Natural killer cell (primary cell): ENCODE results near the gene NCK1. TPM values are rescaled to one million over a fixed set of nuclear protein-coding genes. Genes with fewer than 3 reads are reported as not detected.

Experiments used
- ATAC-seq, 3 donors: fragments of 150-1000 bp in 2 of 3; fragments of 200-7000 bp in 1 of 3; cut with Tn5 transposase; 1 replicate in 1 of 3; 2 replicates in 2 of 3; pipeline ENCODE4 v1.10.0; 2021; ENCODE audit warnings: mild to moderate bottlenecking in 2 of 3, moderate library complexity in 2 of 3
- DNase-seq, 2 donors: peaks; one replicate each; pipeline versions ENCODE4 v3.0.0 to v3.0.0-alpha.2; 2013 to 2021; ENCODE audit warnings: mixed read lengths in 1 of 2
- H3K27ac ChIP-seq: one replicate; pipeline ENCODE4 v1.5.1; 2013; ENCODE audit warnings: mild to moderate bottlenecking, low read length
- H3K27me3 ChIP-seq: one replicate; pipeline ENCODE4 v1.6.1; 2013; ENCODE audit warnings: low read length; ENCODE audit not compliant: control insufficient read depth, insufficient read depth
- H3K36me3 ChIP-seq: one replicate; pipeline ENCODE4 v1.6.1; 2013; ENCODE audit warnings: low read length; ENCODE audit not compliant: control insufficient read depth, insufficient read depth
- H3K4me1 ChIP-seq: one replicate; pipeline ENCODE4 v1.6.1; 2013; ENCODE audit warnings: low read length; ENCODE audit not compliant: control insufficient read depth, insufficient read depth
- H3K4me3 ChIP-seq: one replicate; pipeline ENCODE4 v1.5.1; 2013; ENCODE audit warnings: low read length
- H3K9me3 ChIP-seq: one replicate; pipeline ENCODE4 v1.6.1; 2013; ENCODE audit warnings: low read length; ENCODE audit not compliant: control insufficient read depth, insufficient read depth
- H3K27ac Mint-ChIP-seq, 2 donors: one replicate each; pipeline ENCODE4 v1.8.0; 2022; ENCODE audit warnings: mild to moderate bottlenecking in 2 of 2, mixed read lengths in 2 of 2, moderate library complexity in 1 of 2
- H3K27me3 Mint-ChIP-seq, 2 donors: one replicate each; pipeline ENCODE4 v1.8.0; 2022; ENCODE audit warnings: low read depth in 2 of 2, mixed read lengths in 2 of 2
- H3K36me3 Mint-ChIP-seq: one replicate; pipeline ENCODE4 v1.8.0; 2022; ENCODE audit warnings: mixed read lengths
- H3K4me1 Mint-ChIP-seq, 2 donors: one replicate each; pipeline ENCODE4 v1.8.0; 2022; ENCODE audit warnings: mixed read lengths in 2 of 2
- H3K4me3 Mint-ChIP-seq: one replicate; pipeline ENCODE4 v1.8.0; 2022; ENCODE audit warnings: mild to moderate bottlenecking, moderate library complexity, mixed read lengths
- H3K9me3 Mint-ChIP-seq, 2 donors: one replicate each; pipeline ENCODE4 v1.8.0; 2022; ENCODE audit warnings: mixed read lengths in 2 of 2
- WGBS: methylation state at CpG from one replicate; pipeline ENCODE4 v1.1.7; 2013; ENCODE audit warnings: missing lambda C conversion rate; ENCODE audit not compliant: insufficient coverage; 5-methylcytosine and 5-hydroxymethylcytosine counted together
- intact Hi-C: fragments of 100-400 bp; cut with micrococcal nuclease; formaldehyde crosslinking; loops from one replicate; pipeline ENCODE4 v1.14.2; 2022
- total RNA-seq, 4 donors: library from RNA; stranded (reverse); fragments of 120-200 nt in 1 of 4; gene quantifications; one replicate each; pipeline versions ENCODE4 v1.2.3 to v1.2.4, GENCODE V29; 2013 to 2022
- TF ChIP-seq, protein P1 (sequence below): fragments of 200-600 bp; IDR thresholded peaks from one replicate; pipeline ENCODE4 v1.8.0; 2022; ENCODE audit warnings: antibody characterized with exemption

NCK1 gene
- total RNA-seq, 3 donors from 2014 or later (not counting 1 experiment from before 2014, with no cell fraction given), result 61.2 to 77.9 (median 69.5) TPM

DNA sequence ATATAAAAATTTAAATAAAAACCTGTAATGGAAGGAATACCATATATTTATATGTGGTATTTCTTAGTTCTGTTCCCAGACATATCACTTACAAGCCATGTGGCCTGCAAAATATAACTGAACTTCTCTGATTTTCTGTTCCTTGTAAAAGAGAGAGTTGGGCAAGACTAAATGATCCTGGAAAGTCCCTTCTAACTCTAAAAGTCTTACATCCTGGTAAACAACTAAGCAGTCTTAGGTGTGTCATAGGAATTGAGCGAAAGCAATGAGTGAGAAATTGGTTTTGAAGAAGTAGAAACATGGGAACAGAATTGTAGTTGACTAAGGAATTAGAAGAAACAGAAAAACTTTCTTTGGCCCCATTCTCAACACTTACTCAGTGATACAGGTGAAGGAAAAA lies 70.5 kb downstream of the NCK1 start:
- Mint-ChIP-seq H3K27me3 (no peaks in the 10 kb centered on the region), H3K4me3 (no peak overlapping the region), H3K4me1 (peaks cover 41 to 61% of the 10 kb centered on the region in 2 donors), H3K36me3 (peaks cover 8% of the 10 kb centered on the region), H3K27ac (peak overlapping the region; percentile 42 to 71), H3K9me3 (no peaks in the 10 kb centered on the region)
- WGBS, result no CpG with 5 or more reads among the region's 1 CpG
- peak in 1 of 2 donors; percentile 43 for DNase-seq
- peak in 1 of 3 donors; percentile 30 for ATAC-seq
- Histone ChIP-seq H3K9me3 (no peaks in the 10 kb centered on the region), H3K36me3 (peaks cover 17% of the 10 kb centered on the region), H3K27me3 (no peaks in the 10 kb centered on the region), H3K4me3 (no peak overlapping the region), H3K27ac (no peak overlapping the region), H3K4me1 (peaks cover 4% of the 10 kb centered on the region)
- TF ChIP-seq, protein P1, sequence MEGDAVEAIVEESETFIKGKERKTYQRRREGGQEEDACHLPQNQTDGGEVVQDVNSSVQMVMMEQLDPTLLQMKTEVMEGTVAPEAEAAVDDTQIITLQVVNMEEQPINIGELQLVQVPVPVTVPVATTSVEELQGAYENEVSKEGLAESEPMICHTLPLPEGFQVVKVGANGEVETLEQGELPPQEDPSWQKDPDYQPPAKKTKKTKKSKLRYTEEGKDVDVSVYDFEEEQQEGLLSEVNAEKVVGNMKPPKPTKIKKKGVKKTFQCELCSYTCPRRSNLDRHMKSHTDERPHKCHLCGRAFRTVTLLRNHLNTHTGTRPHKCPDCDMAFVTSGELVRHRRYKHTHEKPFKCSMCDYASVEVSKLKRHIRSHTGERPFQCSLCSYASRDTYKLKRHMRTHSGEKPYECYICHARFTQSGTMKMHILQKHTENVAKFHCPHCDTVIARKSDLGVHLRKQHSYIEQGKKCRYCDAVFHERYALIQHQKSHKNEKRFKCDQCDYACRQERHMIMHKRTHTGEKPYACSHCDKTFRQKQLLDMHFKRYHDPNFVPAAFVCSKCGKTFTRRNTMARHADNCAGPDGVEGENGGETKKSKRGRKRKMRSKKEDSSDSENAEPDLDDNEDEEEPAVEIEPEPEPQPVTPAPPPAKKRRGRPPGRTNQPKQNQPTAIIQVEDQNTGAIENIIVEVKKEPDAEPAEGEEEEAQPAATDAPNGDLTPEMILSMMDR, result no peak
- intact Hi-C loops, result no loop called here

DNA sequence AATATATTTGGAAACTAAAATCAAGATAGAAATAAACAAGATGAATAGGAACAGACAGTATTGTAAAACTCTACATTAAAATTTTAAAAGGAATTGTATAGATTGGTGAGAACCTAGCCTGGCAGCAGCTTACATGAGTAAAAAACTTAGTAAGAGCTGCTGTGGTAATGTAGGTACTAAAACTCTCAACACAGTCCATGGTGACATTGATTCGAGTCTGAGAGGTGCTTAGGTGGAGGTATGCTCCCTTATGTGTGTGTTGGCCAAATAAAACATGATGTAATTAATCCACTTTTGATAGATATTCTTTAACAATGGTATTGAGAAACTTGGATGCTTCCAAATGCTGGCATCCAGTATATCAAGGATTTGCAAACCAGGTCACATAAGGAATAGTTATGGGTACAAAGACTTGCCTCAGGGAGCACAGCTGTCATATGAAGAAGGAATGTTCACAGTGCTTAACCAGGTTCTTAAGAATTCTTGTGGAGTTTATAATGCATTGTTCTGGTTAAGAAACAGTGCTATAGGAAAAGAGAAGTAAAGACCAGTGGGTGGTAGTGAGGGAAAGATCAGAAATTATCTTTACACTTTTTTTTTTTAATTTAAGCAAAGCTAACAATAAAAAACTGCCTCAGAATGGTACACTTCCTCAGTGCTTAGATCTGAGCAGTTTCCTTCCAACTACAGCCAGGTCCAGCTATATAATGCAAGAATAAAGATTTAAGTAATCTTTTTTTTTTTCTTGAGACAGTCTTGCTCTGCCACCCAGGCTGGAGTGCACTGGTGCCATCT lies 71.2 kb downstream of the NCK1 start:
- Histone ChIP-seq H3K9me3 (no peaks in the 10 kb centered on the region), H3K27me3 (no peaks in the 10 kb centered on the region), H3K4me3 (no peak overlapping the region), H3K27ac (no peak overlapping the region), H3K4me1 (peaks cover 4% of the 10 kb centered on the region), H3K36me3 (peaks cover 15% of the 10 kb centered on the region)
- H3K4me3 Mint-ChIP-seq, result no peak overlapping the region
- DNase-seq (no peak), ATAC-seq (peak in 1 of 3 donors; percentile 25)
- H3K36me3 Mint-ChIP-seq, result peaks cover 8% of the 10 kb centered on the region
- no peaks in the 10 kb centered on the region for H3K27me3 Mint-ChIP-seq
- peaks cover 41 to 62% of the 10 kb centered on the region in 2 donors for H3K4me1 Mint-ChIP-seq
- TF ChIP-seq, protein P1, result no peak
- WGBS, result no CpG with 5 or more reads among the region's 1 CpG
- H3K27ac Mint-ChIP-seq, result peak overlapping the region; percentile 42 to 71
- no peaks in the 10 kb centered on the region for H3K9me3 Mint-ChIP-seq
- intact Hi-C loops, result no loop called here

DNA sequence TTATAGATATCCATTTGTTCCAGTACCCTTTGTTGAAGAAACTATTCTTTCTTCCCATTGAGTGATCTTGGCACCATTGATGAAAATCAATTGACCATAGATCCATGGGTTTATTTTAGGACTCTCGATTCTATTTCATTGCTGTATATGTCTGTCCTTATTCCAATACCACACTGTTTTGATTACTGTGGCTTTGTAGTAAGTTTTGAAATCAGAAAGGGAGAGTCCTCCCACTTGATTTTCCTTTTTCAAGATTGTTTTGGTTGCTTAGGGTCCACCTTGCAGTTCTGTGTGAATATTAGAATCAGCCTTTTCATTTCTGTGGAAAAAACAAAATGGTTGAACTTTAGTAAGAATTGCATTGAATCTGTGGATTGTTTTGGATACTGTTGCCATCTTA lies 75.2 kb downstream of the NCK1 start:
- Histone ChIP-seq H3K9me3 (no peaks in the 10 kb centered on the region), H3K4me3 (no peak overlapping the region), H3K27ac (no peak overlapping the region), H3K36me3 (peaks cover 5% of the 10 kb centered on the region), H3K27me3 (no peaks in the 10 kb centered on the region), H3K4me1 (peaks cover 12% of the 10 kb centered on the region)
- TF ChIP-seq, protein P1, result no peak
- ATAC-seq (no peak), DNase-seq (no peak)
- peaks cover 0 to 2% of the 10 kb centered on the region in 2 donors for H3K9me3 Mint-ChIP-seq
- WGBS, result no CpG with 5 or more reads among the region's 1 CpG
- H3K4me1 Mint-ChIP-seq, result peaks cover 60 to 73% of the 10 kb centered on the region in 2 donors
- H3K36me3 Mint-ChIP-seq, result no peaks in the 10 kb centered on the region
- peak overlapping the region; percentile 80 to 86 for H3K27ac Mint-ChIP-seq
- no peaks in the 10 kb centered on the region for H3K27me3 Mint-ChIP-seq
- no peak overlapping the region for H3K4me3 Mint-ChIP-seq
- intact Hi-C loops, result loop anchor here (5.0 kb wide), 2 partner anchors 75 to 185 kb away; partner anchors contain the start of genes NCK1 and STAG1
